Mammary epithelial cell (primary cell): Measurements from ENCODE around the gene TTLL9.

ENCODE experiments used
- CTCF ChIP-seq, 2 donors: IDR thresholded peaks in 1 of 2; conservative IDR thresholded peaks in 1 of 2; 2 replicates each; pipeline ENCODE4 v1.5.1; 2011 to 2012; ENCODE audit warnings: inconsistent platforms in 2 of 2, low read length in 2 of 2, mild to moderate bottlenecking in 2 of 2, control low read depth in 1 of 2, low read depth in 1 of 2; ENCODE audit not compliant: insufficient read depth in 1 of 2; ENCODE audit errors: extremely low read depth in 1 of 2
- EZH2 ChIP-seq: IDR thresholded peaks from 2 replicates; pipeline ENCODE4 v1.6.1; 2012; ENCODE audit warnings: low read length, inconsistent platforms, borderline replicate concordance

- no peak for TF ChIP-seq CTCF (conservative IDR thresholded peaks at IDR 0.05 in 1 of 2, IDR thresholded peaks at IDR 0.05 in 1 of 2; ENCODE audit: extremely low read depth in 1 of 2, insufficient read depth in 1 of 2, low read depth in 1 of 2, low read length in 2 of 2)
- no peak for TF ChIP-seq EZH2
Measured at GRCh38 chr20:31862157-31862470, 8.3 kb upstream of the TTLL9 start.
